Measurements from ENCODE around the gene SPTB. TPM values are rescaled to one million over a fixed set of nuclear protein-coding genes. Genes with fewer than 3 reads are reported as not detected.

The SPTB gene
- total and polyA plus RNA-seq, 8 donors: under 0.01 to 3.5 (median 0.55) TPM; not detected in 2

- H3K4me3 ChIP-seq: peak overlapping the region in 2 of 4 donors; percentile 11 to 14
- H3K27me3 ChIP-seq: peaks cover 0 to 7% (median 0%) of the 10 kb centered on the region in 3 donors
- peaks cover 41 to 71% (median 69%) of the 10 kb centered on the region in 4 donors for H3K4me1 ChIP-seq
- peaks cover 0 to 5% (median 0%) of the 10 kb centered on the region in 4 donors for H3K9me3 ChIP-seq
- no peak for TF ChIP-seq EP300 (IDR thresholded peaks at IDR 0.05)
- no peak for TF ChIP-seq POLR2A (IDR thresholded peaks at IDR 0.05)
- no peak for TF ChIP-seq POLR2AphosphoS5 (IDR thresholded peaks at IDR 0.05)
- H3K27ac ChIP-seq: peak overlapping the region in 4 of 5 donors; percentile 72 to 94 (median 92)
- intact Hi-C loops (cut with DNase I; ENCODE audit: low total_unique reads): no loop called here
- 65 to 88% (median 78%) methylated on average over 5 of the region's 5 CpGs for WGBS, 5 donors
- peak in 1 of 2 donors; percentile 7 for DNase-seq
- H3K36me3 ChIP-seq: no peaks in the 10 kb centered on the region
Measured at GRCh38 chr14:64709126-64709525, 170.6 kb downstream of the SPTB start.

GRCh38 chr14:64708148-64709004 is 171.3 kb downstream of the SPTB start:
- WGBS, 5 donors: 26 to 35% (median 33%) methylated on average over 18 of the region's 18 CpGs
- no peaks in the 10 kb centered on the region for H3K36me3 ChIP-seq
- peak overlapping the region in 4 of 5 donors; percentile 72 to 94 (median 92) for H3K27ac ChIP-seq
- peaks cover 47 to 79% (median 77%) of the 10 kb centered on the region in 4 donors for H3K4me1 ChIP-seq
- H3K9me3 ChIP-seq: peaks cover 0 to under 1% (median 0%) of the 10 kb centered on the region in 4 donors
- intact Hi-C loops (cut with DNase I; ENCODE audit: low total_unique reads): no loop called here
- peaks cover 0 to 11% (median 0%) of the 10 kb centered on the region in 3 donors for H3K27me3 ChIP-seq
- DNase-seq: peak in 1 of 2 donors; percentile 81
- H3K4me3 ChIP-seq: peak overlapping the region in 2 of 4 donors; percentile 11 to 14
- TF ChIP-seq POLR2A (IDR thresholded peaks at IDR 0.05) (no peak), POLR2AphosphoS5 (IDR thresholded peaks at IDR 0.05) (peak in 1 of 3 donors; percentile 10)

- Histone ChIP-seq H3K27me3 (peaks cover 0 to 11% (median 0%) of the 10 kb centered on the region in 3 donors), H3K36me3 (no peaks in the 10 kb centered on the region), H3K4me1 (peaks cover 47 to 86% (median 83%) of the 10 kb centered on the region in 4 donors), H3K27ac (peak overlapping the region in 3 of 5 donors; percentile 92 to 94 (median 93)), H3K9me3 (no peaks in the 10 kb centered on the region), H3K4me3 (no peak overlapping the region)
- 47 to 62% (median 56%) methylated on average over 7 of the region's 7 CpGs for WGBS, 5 donors
- DNase-seq: peak in 1 of 2 donors; percentile 66
- intact Hi-C loops (cut with DNase I; ENCODE audit: low total_unique reads): no loop called here
- TF ChIP-seq CTCF (IDR thresholded peaks at IDR 0.05) (no peak), EP300 (IDR thresholded peaks at IDR 0.05) (no peak), POLR2AphosphoS5 (IDR thresholded peaks at IDR 0.05) (peak in 1 of 3 donors; percentile 28), POLR2A (IDR thresholded peaks at IDR 0.05) (no peak)
Measured at GRCh38 chr14:64707661-64708060, 172.0 kb downstream of the SPTB start.

GRCh38 chr14:64706593-64707193 is 173.0 kb downstream of the SPTB start:
- peak in 1 of 2 donors; percentile 83 for DNase-seq
- H3K4me1 ChIP-seq: peaks cover 47 to 90% (median 88%) of the 10 kb centered on the region in 4 donors
- peaks cover 0 to 11% (median 0%) of the 10 kb centered on the region in 3 donors for H3K27me3 ChIP-seq

More at GRCh38 chr14:64706593-64707193, 173.0 kb downstream of the SPTB start:
- TF ChIP-seq POLR2A (IDR thresholded peaks at IDR 0.05): no peak
- no peak for TF ChIP-seq POLR2AphosphoS5 (IDR thresholded peaks at IDR 0.05)
- no peak for TF ChIP-seq CTCF (IDR thresholded peaks at IDR 0.05)
- TF ChIP-seq EP300 (IDR thresholded peaks at IDR 0.05): no peak
- Histone ChIP-seq H3K27ac (peak overlapping the region in 4 of 5 donors; percentile 86 to 94 (median 92)), H3K4me3 (peak overlapping the region in 2 of 4 donors; percentile 86 to 90), H3K9me3 (no peaks in the 10 kb centered on the region), H3K36me3 (no peaks in the 10 kb centered on the region)
- 28 to 47% (median 30%) methylated on average over 13 to 14 of the region's 14 CpGs for WGBS, 5 donors
- intact Hi-C loops (cut with DNase I; ENCODE audit: low total_unique reads): no loop called here
